ENCODE measurements around the gene NKIRAS2.

DNA sequence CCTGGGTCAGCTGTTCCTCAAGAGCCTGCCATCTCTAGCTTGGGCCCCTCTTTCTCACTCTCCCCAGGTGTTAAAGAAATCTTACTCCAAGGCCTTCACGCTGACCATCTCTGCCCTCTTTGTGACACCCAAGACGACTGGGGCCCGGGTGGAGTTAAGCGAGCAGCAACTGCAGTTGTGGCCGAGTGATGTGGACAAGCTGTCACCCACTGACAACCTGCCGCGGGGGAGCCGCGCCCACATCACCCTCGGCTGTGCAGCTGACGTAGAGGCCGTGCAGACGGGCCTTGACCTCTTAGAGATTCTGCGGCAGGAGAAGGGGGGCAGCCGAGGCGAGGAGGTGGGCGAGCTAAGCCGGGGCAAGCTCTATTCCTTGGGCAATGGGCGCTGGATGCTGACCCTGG, 46.5 kb upstream of the NKIRAS2 start:
- TF ChIP-seq POLR2A (IDR thresholded peaks at IDR 0.05), result no peak
- TF ChIP-seq, protein P1, sequence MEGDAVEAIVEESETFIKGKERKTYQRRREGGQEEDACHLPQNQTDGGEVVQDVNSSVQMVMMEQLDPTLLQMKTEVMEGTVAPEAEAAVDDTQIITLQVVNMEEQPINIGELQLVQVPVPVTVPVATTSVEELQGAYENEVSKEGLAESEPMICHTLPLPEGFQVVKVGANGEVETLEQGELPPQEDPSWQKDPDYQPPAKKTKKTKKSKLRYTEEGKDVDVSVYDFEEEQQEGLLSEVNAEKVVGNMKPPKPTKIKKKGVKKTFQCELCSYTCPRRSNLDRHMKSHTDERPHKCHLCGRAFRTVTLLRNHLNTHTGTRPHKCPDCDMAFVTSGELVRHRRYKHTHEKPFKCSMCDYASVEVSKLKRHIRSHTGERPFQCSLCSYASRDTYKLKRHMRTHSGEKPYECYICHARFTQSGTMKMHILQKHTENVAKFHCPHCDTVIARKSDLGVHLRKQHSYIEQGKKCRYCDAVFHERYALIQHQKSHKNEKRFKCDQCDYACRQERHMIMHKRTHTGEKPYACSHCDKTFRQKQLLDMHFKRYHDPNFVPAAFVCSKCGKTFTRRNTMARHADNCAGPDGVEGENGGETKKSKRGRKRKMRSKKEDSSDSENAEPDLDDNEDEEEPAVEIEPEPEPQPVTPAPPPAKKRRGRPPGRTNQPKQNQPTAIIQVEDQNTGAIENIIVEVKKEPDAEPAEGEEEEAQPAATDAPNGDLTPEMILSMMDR (IDR thresholded peaks at IDR 0.05 in 8 of 11, conservative IDR thresholded peaks at IDR 0.05 in 3 of 11), result no peak
- peak in 2 of 3 donors; percentile 18 to 54 for TF ChIP-seq POLR2AphosphoS5 (IDR thresholded peaks at IDR 0.05)
